C1 segment of cervical spinal cord (tissue), 14 donors: Measurements from ENCODE around the gene NPIPB8.
"Not testable (repeated sequence)": the region's sequence is repeated elsewhere in the genome, so short reads cannot be mapped to it uniquely, and the experiment has no call there.

Source experiments
- DNase-seq, 14 donors: peaks; one replicate each; lab custom pipeline; 2025; lab: John Stamatoyannopoulos, UW

NPIPB8 gene

GRCh38 chr16:28623172-28623711 is 14.6 kb upstream of the NPIPB8 start:
- peak in 2 of 14 donors; percentile 17 to 67 for DNase-seq

- DNase-seq: not testable (repeated sequence)
These were observed 7.0 kb upstream of the NPIPB8 start for GRCh38 chr16:28630905-28631304.

DNA sequence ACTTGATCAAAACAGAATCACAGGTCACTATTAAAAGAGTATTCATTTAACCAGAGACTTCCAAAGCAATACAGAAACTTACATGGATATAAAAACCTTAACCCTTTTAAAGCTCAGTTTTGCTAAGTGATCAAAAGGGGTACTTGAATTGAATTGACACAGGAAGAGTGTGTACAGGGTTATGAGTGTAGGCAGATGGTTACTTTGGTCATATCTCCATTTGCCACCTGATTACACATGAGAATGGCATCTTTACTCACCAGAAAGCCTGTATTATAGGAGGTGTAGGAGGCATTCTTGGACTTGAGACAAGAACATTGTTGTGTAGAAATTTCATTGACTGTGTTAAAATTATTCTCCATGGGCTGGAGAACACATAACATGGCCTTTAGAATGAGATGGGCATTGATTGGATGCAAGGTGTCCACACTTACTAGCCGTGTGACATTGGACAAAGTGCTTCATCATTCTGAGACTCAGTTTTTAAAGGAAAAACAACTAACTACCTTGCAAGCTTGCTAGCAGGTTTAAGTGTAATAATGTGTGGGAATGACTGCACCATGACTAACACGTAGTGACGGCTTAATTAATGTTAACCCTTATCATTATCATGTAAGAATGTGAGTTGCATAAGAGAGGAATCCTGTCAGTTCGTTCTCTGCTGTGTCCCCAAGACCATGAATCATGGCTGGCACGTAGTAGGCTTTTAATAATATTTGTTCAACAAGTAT is 1.6 kb upstream of the NPIPB8 start:
- not testable (repeated sequence) for DNase-seq

- not testable (repeated sequence) for DNase-seq
These were observed 494 bp downstream of the NPIPB8 start for GRCh38 chr16:28638359-28638758.

GRCh38 chr16:28639959-28640358 is 2.1 kb downstream of the NPIPB8 start:
- DNase-seq: not testable (repeated sequence)

- DNase-seq: not testable (repeated sequence)
These were observed 28.4 kb downstream of the NPIPB8 start for GRCh38 chr16:28666264-28666663.

DNA sequence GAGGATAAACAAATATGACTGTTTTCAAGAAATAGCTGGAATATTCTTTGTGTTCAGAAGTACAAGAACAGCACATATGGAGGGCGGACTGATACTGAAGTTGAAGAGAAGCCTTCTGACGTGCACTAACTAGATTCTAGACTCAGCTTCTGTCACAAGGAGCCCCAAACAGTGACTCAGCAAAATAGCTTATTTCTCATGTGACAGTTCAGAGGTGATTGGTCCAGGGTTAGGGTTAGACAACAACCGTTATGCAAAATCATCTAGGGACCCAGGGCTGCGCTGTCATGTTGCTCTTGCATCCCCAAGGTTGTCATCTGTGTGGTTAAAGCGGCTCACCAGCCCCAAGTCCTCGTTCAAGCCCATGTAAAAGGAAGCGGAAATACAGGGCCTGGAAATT is 29.6 kb downstream of the NPIPB8 start:
- DNase-seq: not testable (repeated sequence)

DNA sequence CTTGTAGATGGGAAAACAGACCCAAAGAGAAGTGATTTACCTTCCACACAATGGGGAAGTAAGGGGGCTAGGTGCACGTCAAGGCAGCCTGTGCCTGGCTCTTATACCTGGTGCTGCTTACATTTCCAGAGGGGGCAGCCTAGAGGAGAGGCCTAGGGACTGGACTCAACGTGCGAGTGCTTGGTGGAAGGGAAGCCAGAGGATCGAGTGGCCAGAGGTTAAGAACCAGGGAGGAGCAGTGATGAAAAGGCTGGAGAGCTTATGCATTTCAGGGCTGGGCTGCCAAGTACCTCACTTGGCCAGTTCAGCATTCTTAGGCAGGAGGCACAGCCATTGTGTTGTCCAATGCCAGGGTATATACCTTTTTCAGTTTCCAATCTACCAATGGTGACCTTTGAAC is 30.3 kb downstream of the NPIPB8 start:
- DNase-seq: not testable (repeated sequence)

GRCh38 chr16:28688327-28688952 is 50.6 kb downstream of the NPIPB8 start:
- not testable (repeated sequence) for DNase-seq

DNA sequence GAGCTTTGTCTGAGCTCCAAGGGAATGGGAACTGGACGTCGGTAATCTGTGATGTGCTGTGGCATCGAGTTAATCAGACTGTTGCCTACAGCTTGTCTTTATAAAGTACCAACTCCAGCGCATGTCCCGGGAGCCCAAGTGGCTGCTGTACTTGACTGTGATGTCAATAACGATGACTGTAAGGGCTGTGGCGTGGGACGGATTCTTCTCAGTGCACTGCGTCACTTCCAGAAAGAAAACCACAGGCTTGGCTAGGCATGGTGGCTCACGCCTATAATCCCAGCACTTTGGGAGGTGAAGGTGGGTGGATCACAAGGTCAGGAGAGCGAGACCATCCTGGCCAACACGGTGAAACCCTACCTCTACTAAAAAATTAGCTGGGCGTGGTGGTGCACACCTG is 51.6 kb downstream of the NPIPB8 start:
- not testable (repeated sequence) for DNase-seq

GRCh38 chr16:28691722-28692121 is 53.9 kb downstream of the NPIPB8 start:
- not testable (repeated sequence) for DNase-seq

DNA sequence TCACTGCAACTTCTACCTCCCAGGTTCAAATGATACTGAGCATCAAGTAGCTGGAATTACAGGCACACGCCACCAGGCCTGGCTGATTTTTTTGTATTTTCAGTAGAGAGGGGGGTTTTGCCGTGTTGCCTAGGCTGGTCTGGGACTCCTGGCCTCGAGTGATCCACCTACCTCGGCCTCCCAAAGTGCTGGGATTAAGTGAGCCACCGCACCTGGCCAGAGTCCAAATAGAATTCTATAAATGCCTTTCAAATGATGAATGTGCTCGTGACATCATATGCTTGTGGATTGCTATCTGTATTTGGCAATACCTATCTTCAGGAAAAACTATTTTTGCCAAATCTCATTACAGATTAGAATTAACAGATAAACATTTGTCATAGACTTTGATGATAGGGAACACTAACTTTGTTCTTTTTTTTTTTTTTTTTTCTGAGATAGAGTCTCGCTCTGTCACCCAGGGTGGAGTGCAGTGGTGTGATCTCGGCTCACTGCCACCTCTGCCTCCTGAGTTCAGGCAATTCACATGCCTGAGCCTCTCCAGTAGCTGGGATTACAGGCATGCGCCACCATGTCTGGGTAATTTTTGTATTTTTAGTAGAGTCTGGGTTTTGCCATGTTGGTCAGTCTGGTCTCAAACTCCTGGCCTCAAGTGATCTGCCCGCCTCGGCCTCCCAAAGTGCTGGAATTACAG is 55.5 kb downstream of the NPIPB8 start:
- DNase-seq: not testable (repeated sequence)

GRCh38 chr16:28699792-28700191 is 61.9 kb downstream of the NPIPB8 start:
- DNase-seq: not testable (repeated sequence)

DNA sequence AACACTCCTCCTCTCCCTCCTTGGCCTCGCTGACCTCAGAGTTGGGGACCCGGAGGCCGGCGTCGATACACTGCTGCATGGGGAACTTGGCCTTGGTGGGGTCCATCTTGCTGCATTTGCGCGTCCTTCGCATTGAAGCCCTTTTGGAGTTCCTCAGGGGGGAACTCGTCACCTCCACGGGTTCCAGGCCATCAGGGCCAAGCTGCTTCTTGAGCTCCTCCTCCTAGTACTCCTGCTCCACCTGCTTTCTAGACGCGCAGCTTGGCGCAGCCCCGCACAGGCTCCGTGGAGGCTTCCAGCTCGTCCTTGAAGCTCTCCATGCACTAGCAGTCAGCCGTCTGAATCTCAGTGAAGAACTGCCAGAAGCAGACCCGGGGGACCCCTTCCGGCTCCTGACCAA is 62.5 kb downstream of the NPIPB8 start:
- not testable (repeated sequence) for DNase-seq

- not testable (repeated sequence) for DNase-seq
These were observed 63.5 kb downstream of the NPIPB8 start for GRCh38 chr16:28701384-28701783.

DNA sequence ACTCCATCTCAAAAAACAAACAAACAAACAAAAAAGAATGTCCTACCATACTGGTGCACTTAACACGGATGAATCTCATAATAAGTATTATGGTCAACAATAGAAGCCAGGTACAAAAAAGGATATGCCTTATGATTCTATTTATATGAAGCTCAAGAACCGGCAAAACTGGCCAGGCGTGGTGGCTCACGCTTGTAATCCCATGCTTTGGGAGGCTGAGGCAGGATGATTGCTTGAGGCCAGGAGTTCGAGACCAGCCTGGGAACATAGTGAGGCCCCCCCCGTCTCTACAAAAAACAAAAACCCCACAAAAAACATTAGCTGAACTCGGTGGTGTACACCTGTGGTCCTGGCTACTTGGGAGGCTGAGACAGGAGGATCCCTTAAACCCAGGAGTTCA is 66.4 kb downstream of the NPIPB8 start:
- DNase-seq: not testable (repeated sequence)
